Activated CD4-positive, alpha-beta T cell treated with anti-CD3 and anti-CD28 coated beads for 24 hours (primary cell): ENCODE results near the gene CD72.

Experiments used
- DNase-seq, 2 donors: peaks; one replicate each; pipeline ENCODE4 v3.0.0-alpha.2; 2020; ENCODE audit warnings: low read depth in 2 of 2

Gene CD72

DNA sequence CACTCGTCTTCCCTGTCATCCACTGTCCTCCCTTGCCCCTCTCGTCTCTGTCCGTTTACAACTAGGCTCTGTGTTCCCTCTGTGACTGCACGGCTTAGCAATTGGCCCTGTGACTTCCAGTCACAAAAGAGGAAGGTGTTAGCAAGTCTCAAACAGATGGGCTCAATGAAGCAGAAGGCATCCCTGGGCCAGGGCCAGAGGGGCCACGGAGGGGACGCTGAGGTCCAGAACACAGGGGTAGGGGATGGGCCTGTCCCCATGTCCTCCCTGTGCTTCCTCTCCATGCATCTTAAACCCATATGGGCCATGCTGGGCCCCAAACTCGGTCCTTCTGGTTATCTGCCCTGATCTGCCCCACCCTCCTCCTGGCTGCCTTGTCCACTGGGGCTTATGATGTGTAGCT, at the start of gene CD72:
Gene CD72, minus strand, starts transcription at position 89 of the 403 bp plus-strand sequence. CDS start 110 bp downstream, outside the sequence.
- no peak for DNase-seq

GRCh38 chr9:35667939-35668338, 49.7 kb upstream of the CD72 start:
- DNase-seq: no peak

DNA sequence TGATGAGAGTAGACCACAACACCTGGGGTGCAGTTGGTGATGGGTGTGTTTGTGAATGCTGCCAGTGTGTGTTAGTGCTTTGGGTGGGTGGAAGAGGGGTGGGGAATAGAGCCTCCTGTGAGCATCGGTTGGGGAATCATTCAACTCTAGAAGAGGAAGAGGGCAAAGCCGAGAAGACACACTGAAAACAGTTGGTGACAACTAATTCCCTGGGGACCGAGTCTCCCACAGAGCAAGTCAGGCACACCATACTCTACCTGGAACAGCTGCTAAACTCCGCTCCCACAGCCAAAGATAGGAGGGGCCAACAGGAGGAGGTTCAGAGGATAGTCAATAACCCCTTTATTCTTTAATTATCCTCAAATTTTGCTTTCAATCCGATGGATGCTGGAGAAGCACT, 48.3 kb upstream of the CD72 start:
- DNase-seq: no peak

GRCh38 chr9:35666045-35666444, 47.8 kb upstream of the CD72 start:
- no peak for DNase-seq

GRCh38 chr9:35665471-35665818, 47.2 kb upstream of the CD72 start:
- DNase-seq: no peak

DNA sequence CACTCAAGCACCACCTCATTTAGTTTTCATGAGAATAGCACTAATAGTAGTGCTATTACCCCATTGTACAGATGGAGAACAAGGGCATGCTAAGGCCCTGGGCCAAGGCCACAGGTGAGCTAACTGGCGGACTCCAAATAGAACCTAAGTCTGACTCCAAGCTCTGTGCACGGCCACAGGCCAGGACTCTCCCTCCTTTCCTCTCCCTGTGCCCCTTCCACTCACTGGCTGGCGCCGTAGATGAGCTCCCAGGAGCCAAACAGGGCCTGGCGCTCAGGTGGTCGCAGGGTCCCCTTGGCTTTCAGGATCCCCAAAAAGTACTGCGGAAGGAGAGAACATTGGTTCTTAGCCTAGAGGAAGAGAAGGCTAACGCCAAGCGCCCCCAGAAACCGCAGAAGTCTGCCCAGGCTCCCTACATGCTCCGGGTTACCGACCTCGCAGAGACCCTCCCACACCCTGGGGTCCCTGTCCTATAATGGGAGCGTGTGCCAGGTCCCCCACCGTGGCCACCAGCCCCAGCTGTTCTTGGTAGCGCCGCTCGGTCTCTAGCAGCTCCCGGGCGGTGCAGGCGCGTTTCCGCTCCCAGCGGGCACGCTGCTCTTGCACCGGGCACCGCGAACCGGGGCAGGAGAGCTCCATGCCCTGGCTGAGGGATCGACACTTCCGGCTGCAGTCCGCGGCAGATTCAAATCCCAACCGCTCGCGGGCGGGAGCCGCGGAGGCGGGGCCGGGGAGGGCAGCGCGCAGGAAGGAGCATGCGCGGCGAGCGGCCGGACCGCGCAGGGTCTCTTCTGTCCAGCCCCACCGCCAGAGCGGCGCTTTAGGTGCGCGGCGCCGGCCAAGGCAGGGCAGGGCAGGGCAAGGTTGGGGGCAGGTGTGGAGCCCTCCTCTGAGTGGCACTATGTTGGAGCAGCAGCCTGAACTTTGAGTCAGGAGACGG, 46.6 kb upstream of the CD72 start, which contains the start of gene ARHGEF39:
Gene ARHGEF39, minus strand, starts transcription at position 665 of the 940 bp plus-strand sequence. Its CDS starts 26 bp downstream, at position 639.
- DNase-seq: peak in 1 of 2 donors; percentile 68

GRCh38 chr9:35662437-35662836, 44.2 kb upstream of the CD72 start:
- DNase-seq: no peak

DNA sequence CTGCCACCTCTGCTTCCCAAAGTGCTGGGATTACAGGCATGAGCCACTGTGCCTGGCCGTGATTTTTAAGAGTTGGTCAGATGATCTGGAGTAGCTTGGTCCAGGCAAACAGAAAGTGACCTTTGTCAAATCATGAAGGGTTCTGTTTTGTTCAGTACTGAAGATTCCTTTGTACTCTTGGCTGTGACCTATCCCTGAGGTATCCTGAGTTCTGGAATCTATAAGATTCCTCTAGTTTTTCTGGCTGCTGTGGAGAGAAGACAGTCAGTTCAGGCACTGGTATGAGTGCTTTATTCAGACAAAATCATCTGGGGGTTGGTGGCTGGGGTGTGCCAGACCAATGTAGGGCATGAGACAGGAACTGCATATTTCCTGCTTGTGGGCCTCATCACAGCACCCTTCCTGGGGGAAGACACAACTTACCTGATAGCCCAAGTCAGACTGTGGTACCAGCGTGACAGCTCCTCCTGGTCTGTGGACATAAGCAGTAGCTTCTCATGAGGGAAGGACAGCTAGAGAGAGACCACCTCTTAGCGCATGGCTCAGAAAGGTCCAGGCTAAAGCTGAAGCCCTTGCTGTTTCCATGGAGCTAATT, 43.6 kb upstream of the CD72 start:
- no peak for DNase-seq

DNA sequence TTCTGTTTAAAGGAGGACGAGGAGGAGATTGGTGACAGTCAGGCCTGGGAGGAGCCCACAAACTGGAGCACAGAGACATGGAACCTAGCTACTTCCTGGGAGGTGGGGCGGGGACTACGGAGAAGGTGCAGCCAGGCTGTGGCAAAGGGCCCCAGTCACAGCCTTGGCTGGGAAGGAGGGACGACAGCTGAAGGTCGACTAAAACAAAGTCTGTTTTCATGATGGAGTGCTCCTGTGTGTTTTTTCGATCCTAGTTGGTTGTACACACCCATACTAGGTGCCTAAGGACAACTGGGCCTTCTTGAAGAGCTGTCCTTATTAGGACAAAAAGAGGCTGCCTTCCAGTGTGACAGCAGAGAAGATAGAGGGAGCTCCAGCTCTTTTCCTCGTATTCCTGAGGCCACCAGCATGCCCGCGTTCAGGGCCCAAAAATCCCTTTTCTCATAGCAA, 42.8 kb upstream of the CD72 start:
- no peak for DNase-seq

GRCh38 chr9:35659340-35659739, 41.1 kb upstream of the CD72 start:
- DNase-seq: no peak

- DNase-seq: no peak
Observed at GRCh38 chr9:35658968-35659220, 40.7 kb upstream of the CD72 start.

- peak; percentile 73 to 74 for DNase-seq
Observed at GRCh38 chr9:35658137-35658967, 40.1 kb upstream of the CD72 start, which contains the start of gene CCDC107. TSS of gene CCDC107 (plus strand) at chr9:35658292. CDS start at chr9:35658380, 88 bp downstream.

DNA sequence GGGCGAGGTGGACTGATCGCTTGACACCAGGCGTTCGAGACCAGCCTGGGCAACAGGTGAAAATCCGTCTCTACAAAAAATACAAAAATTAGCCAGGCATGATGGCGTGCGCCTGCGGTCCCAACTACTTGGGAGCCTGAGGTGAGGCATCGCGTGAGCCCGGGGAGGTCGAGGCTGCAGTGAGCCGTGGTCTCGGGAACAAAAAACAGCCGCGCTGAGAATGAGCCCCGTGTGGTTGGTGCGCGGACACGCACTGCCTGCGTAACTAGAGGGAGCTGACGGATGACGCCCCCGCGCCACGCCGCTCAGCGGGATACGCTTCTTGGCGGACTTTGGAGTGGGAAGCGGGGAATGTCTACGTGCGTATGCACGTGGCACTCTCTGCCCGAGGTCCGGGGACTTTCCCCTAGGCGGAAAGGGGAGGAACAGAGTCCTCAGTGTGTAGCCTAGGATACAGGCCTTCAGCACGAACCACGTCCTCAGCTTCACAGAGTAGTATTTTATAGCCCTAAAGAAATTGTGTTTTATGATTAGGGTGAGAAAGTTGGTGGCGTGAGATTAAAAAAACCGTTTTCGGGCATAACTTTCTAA, 39.4 kb upstream of the CD72 start, which contains the start of gene RMRP:
Gene RMRP, minus strand, starts transcription at position 474 of the 591 bp plus-strand sequence.
- peak; percentile 87 to 96 for DNase-seq

GRCh38 chr9:35656831-35657545, 38.8 kb upstream of the CD72 start:
- no peak for DNase-seq

GRCh38 chr9:35656348-35656747, 38.1 kb upstream of the CD72 start:
- no peak for DNase-seq

DNA sequence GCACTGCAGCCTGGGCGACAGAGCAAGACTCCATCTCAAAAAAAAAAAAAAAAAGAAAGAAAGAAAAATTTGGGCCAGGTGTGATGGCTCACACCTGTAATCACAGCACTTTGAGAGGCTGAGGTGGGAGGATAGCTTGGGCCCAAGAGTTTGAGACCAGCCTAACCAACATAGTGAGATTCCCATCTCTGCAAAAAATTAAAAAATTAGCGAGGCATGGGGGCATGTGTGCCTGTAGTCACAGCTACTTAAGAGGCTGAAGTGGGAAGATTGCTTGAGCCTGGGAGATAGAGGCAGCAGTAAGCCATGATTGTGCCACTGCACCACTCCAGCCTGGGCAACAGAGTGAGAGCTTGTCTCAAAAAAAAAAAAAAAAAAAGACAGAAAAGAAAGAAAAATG, 35.4 kb upstream of the CD72 start:
- no peak for DNase-seq

DNA sequence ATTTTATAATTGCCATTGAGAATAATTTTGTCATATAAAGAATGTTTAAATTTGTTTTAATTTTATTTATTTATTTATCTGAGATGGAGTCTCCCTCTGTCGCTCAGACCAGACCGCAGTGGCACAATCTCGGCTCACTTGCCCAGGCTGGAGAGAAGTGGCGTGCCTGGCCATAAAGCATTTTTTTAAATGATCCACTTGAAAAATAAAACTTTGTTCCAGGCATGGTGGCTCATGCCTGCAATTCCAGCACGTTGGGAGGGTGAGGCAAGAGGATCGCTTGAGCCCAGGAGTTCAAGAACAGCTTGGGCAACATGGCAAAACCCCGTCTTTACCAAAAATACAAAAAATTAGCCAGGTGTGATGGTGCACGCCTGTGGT, 34.6 kb upstream of the CD72 start:
- no peak for DNase-seq

- DNase-seq: no peak
Observed at GRCh38 chr9:35651956-35652828, 34.0 kb upstream of the CD72 start.

DNA sequence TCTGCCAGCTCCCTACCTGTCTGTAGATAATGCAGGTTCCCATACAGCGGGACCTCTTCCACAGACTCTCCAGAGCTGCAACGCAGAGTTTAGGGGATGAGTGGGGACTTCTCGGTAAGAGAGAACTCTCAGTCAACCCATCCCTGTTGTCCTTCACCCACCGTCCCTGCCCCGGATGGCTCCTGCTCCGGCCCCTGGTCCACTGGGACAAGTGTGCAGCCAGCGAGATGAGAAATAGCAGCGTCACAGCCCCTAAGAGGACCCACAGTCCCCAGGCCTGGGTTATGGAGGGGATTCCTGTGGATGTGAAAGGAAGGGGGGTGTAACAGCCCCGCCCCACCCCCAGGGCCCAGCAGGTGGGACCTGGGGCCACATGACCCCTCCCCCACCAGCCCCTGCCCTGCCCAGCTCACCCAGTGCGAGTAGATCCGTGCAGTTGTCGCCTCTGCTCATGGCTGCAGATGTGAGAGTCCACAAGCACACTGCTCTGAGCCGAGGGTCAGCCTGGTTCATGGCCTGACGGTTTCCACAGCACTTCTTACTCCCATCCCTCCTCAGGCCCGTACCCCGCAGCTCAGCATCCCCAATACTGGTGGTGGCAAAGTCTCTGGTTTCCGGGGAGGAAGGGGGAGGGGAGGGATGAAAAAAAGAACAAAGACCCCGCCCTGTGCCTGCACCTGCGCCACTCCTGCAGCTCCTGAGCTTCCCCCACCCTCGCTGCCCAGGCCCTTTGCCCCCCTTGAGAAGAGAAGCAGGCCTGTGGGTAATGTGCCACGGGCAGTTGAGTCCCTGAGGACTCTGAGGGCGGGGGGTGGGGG, 32.3 kb upstream of the CD72 start, which contains the start of gene SIT1:
Gene SIT1, minus strand, starts transcription at position 591 of the 818 bp plus-strand sequence. Its CDS starts 78 bp downstream, at position 513.
- DNase-seq: no peak
